Measurements from ENCODE around the gene AFF3. TPM values are rescaled to one million over a fixed set of nuclear protein-coding genes. Genes with fewer than 3 reads are reported as not detected.

The AFF3 gene
- total and polyA plus RNA-seq, 2 donors (not counting 3 experiments of a cell fraction or from before 2014, with no cell fraction given), result 0.06 to 0.07 TPM

GRCh38 chr2:99708231-99708630, 434.2 kb downstream of the AFF3 start:
- no peak for DNase-seq (ENCODE audit: low read depth, low spot score)
- H3K27ac ChIP-seq (ENCODE audit: insufficient read depth, low read depth, low read length), result no peak overlapping the region
- no peaks in the 10 kb centered on the region for H3K4me1 ChIP-seq (ENCODE audit: control insufficient read depth, extremely low read depth, insufficient read depth, low read length)
- TF ChIP-seq JUN (IDR thresholded peaks at IDR 0.05; ENCODE audit: borderline replicate concordance, insufficient read depth, insufficient read length, low read depth) (no peak), MAX (IDR thresholded peaks at IDR 0.05; ENCODE audit: insufficient read depth, insufficient read length) (no peak), FOS (IDR thresholded peaks at IDR 0.05; ENCODE audit: borderline replicate concordance, insufficient read depth, low read length) (no peak), POLR2A (IDR thresholded peaks at IDR 0.05; ENCODE audit: low read depth, low read length) (no peak), MYC (IDR thresholded peaks at IDR 0.05; ENCODE audit: low read depth, low read length) (no peak), POLR2AphosphoS5 (IDR thresholded peaks at IDR 0.05; ENCODE audit: insufficient read depth, low read depth, low read length) (no peak), GATA2 (IDR thresholded peaks at IDR 0.05; ENCODE audit: insufficient read depth, insufficient read length, low read depth, low read length) (no peak), EZH2 (IDR thresholded peaks at IDR 0.05; ENCODE audit: borderline replicate concordance, low read depth, low read length, severe bottlenecking) (no peak)
- TF ChIP-seq, protein P1, sequence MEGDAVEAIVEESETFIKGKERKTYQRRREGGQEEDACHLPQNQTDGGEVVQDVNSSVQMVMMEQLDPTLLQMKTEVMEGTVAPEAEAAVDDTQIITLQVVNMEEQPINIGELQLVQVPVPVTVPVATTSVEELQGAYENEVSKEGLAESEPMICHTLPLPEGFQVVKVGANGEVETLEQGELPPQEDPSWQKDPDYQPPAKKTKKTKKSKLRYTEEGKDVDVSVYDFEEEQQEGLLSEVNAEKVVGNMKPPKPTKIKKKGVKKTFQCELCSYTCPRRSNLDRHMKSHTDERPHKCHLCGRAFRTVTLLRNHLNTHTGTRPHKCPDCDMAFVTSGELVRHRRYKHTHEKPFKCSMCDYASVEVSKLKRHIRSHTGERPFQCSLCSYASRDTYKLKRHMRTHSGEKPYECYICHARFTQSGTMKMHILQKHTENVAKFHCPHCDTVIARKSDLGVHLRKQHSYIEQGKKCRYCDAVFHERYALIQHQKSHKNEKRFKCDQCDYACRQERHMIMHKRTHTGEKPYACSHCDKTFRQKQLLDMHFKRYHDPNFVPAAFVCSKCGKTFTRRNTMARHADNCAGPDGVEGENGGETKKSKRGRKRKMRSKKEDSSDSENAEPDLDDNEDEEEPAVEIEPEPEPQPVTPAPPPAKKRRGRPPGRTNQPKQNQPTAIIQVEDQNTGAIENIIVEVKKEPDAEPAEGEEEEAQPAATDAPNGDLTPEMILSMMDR (IDR thresholded peaks at IDR 0.05; ENCODE audit: extremely low read depth in 1 of 2, insufficient read depth in 1 of 2, low read depth in 1 of 2, low read length in 2 of 2), result no peak
- no peaks in the 10 kb centered on the region for H4K20me1 ChIP-seq (replicated peaks; ENCODE audit: control insufficient read depth, extremely low read depth, insufficient read depth, low read length)
- no peak overlapping the region for H3K4me3 ChIP-seq (replicated peaks in 1 of 3; ENCODE audit: insufficient read depth in 1 of 3, low read depth in 1 of 3, low read length in 3 of 3)
- no peaks in the 10 kb centered on the region for H3K27me3 ChIP-seq (ENCODE audit: control insufficient read depth in 2 of 2, insufficient read depth in 2 of 2, low read length in 2 of 2)
- ChIA-PET CTCF (no interaction called here), POLR2A (no interaction called here)
- intact Hi-C loops (cut with micrococcal nuclease), result no loop called here
- no TSS peak for BruUV-seq (replicated peaks)
- H3K9ac ChIP-seq (replicated peaks; ENCODE audit: extremely low read depth, insufficient read depth, low read length), result no peak overlapping the region
- H3K9me3 ChIP-seq (replicated peaks; ENCODE audit: control insufficient read depth, insufficient read depth, low read length), result no peaks in the 10 kb centered on the region
- no peak overlapping the region for H3K4me2 ChIP-seq (ENCODE audit: insufficient read depth, low read length)
- no peaks in the 10 kb centered on the region for H3K9me1 ChIP-seq (replicated peaks; ENCODE audit: control insufficient read depth, extremely low read depth, insufficient read depth, low read length)
- no peaks in the 10 kb centered on the region for H3K36me3 ChIP-seq (ENCODE audit: control insufficient read depth in 2 of 2, extremely low read depth in 1 of 2, insufficient read depth in 2 of 2, low read length in 2 of 2)
- H2AFZ ChIP-seq (ENCODE audit: low read depth, low read length), result no peak overlapping the region
- FAIRE-seq, result no peak
- H3K79me2 ChIP-seq (ENCODE audit: control insufficient read depth, insufficient read depth, low read length), result no peaks in the 10 kb centered on the region
- dilution Hi-C loops (cut with MboI; ENCODE audit: extremely low pct_ligation_motif_present, low sequenced_read_pairs), result no loop called here
